ENCODE measurements around the gene NOTCH1.
"Not testable (repeated sequence)": the region's sequence is repeated elsewhere in the genome, so short reads cannot be mapped to it uniquely, and the experiment has no call there.

Gene NOTCH1

DNA sequence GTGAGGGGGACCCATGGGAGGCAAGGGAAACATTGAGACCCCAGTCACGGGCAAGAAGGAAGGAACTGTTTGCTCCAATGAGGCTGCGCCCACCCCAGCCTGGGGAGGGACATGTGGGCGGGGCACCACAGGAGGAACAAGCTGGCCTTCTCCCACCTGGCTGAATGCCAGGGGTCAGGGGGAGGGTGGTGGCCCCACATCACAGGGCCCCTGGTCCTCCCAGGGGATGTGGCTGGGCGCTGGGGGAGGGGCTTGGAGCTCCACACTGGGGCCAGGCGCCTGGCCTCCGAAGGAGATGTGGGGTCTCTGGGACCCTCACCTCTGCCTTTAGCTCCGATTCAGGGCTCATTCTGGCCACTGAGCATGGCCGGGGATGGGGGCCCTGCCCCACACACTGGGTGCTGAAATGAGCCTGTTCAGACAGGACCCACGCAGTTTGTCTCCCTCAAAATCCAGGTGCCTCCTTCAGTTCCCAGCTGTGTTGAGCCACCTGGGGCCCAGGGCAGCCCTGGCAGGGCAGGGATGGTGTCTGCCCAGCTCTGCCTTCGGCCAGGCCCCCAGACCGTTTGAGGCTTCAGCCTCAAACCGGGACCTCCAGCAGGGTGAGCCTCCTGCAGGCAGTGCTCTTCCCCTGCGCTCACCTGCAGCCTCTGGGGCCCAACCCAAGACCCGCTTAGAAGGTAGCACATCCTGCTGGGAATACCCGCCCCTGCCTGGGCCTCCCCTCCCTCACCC is 33.2 kb upstream of the NOTCH1 start:
- DNase-seq = no peak

DNA sequence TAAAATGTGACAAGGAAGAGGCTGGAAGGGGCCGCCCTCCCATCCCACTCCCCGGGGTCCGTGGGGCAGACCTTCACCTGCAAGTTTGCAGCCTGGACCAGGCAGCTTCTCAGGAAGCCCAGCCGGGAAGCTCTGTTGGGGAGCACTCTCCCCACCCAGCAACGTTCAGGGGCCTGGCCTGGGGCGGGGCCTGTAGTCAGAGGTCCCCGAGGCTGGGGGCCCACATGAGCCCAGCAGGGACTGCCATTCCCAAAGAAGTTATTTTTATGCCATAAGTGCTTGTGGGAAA is 32.7 kb upstream of the NOTCH1 start:
- no peak for DNase-seq

DNA sequence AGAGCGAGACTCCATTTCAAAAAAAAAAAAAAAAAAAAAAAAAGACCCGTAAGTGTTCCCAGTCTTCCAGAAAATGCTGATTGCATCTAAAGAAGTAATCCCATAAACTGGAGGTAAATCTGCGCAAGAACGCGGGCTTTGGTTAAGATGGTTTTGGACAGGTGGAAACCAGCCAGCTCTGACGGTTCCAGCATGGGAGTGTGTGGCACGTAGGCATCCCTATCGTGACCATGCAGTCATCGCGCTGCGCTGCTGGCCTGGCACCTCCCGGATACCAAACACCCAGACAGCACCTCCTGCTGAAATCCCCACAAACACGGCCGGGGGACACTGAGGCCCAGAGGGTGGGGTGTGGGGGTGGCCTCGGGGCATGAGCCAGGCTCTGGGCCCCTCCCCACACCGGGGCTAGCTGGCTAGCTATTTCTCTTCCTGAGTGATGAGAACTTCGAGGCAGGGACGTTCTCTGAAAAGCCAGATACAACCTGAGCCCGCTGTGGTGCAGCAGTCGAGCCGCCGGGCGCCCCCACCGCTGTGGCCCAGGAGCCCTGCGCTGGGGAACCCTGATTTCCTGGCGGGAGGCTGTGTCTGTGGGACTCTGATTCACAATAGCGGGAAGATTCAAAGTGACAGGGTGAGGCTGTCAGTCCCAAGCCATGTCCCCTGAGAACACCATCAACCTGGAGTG is 32.2 kb upstream of the NOTCH1 start:
- no peak for DNase-seq

DNA sequence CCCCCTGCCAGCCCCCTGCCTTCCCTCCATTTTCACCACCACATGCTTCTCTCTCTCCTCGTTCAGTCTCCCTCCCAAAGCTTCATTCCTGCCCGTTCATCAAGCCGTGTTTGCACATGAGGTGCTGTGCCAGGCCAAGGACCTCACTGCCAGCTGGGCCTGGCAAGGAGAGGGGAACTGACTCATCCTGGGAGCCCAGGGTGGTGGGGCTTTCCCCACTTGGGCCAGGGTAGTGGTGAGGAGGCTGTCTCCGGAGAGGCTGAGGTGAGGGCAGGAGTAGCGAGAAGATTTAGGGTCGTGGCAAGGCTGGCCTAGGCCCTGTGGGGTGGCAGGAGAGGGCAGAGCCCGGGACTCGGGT is 30.4 kb upstream of the NOTCH1 start:
- no peak for DNase-seq

DNA sequence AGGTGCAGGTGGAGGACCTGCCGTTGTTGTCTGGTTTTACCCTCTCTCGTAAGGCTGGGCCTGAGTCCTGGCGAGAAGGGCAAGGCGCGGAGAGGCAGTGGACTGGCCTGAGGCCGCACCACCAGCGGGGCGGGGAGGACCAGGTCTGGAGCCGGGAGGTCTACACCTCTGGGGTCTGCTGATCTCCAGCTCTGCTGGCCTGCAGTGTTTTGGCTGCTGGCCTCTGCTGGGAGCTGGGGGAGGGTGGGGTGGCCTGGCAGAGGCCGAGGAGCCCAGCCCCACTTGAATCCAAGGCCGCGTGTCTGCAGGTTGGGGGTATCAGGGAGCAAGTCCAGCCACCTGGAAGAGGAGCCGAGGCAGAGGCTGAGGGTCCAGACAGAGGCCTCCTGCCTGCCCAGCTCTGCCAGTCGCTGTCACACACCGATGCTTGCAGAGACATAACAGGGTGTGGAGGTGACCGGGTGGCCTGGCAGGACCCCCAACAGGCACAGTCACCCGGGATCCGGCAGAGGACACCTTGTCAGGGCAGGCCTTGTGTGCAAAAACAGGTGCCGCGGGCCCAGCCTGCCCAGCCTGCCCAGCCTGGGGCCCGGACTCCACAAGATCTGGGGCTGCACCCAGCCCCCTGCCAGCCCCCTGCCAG is 29.9 kb upstream of the NOTCH1 start:
- no peak for DNase-seq

DNA sequence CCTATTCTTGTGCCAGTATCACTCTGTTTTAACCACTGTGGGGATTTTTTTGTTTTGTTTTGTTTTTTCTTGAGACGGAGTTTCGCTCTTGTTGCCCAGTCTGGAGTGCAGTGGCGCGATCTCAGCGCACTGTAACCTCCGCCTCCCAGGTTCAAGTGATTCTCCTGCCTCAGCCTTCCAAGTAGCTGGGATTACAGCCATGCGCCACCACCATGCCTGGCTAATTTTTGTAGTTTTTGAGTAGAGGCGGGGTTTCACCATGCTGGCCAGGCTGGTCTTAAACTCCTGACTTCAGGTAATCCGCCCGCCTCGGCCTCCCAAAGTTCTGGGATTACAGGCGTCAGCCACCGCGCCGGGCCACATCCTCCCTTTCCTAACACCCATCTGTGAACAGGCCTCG is 28.8 kb upstream of the NOTCH1 start:
- DNase-seq = not testable (repeated sequence)

DNA sequence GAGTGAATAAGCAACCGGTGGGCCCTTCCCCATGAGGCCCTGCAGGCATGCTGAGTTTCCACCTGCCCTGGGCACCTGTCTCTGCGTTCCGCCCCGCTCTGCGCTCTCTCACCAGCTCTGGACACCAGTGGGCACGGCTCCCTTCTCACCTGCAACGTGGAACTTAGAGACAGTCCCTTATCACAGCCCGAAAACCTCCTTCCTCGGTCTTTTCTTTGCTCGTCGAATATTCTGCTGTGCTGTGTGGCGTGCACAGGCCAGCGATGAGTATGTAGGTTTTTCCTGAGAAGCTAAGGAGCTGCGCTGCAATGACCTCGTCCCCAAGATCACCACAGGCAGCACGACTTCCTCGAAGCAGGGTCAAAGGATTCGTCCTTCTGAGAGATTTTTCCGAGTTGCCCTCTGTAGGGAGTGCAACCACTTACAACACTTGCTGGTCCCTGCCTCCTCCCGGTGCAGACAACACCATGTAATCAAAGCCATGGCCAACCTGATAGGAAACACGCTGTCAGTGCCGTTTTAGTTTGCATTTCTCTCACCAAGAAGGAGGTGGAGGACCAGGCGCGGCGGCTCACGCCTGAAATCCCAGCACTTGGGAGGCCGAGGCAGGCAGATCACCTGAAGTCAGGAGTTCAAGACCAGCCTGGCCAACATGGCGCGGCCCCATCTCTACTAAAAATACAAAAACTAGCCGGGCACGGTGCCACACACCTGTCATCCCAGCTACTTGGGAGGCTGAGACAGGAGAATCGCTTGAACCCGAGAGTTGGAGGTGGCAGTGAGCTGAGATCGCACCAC is 27.2 kb upstream of the NOTCH1 start:
- DNase-seq = no peak

DNA sequence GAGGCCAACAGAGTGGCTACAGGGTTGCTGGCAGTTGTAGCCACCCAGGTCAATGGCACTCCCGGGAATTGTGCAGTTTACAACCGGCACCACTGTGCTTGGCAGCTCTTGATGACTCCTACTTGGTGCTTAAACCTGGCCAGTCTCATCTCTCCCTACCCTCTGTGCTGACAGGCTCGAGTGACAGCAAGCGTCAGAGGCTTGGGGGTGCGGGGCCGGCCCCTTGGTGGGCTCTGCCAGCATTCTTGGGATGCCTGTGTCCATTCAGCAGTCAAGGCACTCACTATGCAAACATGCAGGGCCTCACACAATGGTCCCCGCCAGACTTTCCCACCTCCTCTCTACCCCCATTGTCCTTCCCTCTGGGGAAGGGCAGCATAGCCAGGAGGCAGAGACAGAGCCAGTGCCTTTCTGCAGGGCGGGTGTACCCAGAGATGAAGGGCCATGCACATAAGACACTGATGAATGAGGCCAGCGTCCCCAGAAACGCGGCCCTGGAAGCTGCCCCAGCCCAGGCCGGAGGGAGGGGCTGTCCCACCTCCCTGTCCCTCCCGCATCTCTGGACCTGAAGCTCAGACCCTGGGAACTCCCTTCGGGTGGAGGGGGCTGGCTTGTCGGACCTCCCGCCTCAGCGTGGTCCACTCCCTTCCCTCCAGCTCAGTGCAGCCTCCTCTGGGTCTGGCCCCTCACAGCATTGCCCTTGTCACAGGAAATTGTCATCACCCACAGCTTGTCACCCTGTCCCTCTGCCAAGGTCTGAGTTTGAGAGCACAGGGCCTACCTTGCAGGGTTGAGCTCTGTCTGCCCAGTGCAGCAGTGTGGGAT is 26.4 kb upstream of the NOTCH1 start:
- DNase-seq = peak; percentile 92

DNA sequence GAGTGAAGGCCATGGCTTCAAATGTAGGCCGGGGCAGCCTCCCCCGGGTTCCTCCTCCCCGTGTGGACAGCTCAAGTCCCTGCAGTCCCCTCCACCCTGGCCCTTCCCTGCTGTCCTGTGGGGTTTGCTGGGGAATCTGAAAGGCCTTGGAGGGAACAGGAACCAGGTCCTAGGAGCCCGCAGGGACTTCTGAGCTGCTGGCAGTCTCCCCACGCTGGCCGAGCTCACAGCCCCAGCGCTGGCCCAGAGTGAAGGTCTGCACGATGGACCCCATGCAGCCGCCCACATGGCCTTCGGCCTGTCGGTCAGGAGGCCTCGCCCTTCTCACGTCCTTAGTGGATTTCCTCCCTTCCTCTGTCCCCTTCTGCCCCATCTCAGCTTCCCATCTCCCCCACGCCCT is 25.7 kb upstream of the NOTCH1 start:
- no peak for DNase-seq

DNA sequence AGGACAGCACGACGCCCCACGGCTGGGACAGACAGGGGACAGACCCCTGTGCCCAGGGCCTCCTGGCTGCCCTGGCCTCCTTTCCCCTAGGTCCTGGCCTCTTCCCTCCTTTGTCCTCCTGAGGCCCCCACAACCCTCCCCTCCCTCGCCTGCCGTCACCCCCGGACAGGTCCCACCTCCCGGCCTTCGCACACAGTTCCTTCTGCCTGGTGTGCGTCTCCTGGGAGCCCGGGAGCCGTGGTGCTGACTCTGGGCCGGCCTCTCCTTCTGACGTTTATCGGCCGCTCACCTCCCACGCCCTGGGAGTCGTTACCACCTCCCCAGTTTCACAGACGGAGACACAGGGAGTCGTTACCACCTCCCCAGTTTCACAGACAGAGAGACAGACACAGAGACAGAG is 25.1 kb upstream of the NOTCH1 start:
- no peak for DNase-seq

DNA sequence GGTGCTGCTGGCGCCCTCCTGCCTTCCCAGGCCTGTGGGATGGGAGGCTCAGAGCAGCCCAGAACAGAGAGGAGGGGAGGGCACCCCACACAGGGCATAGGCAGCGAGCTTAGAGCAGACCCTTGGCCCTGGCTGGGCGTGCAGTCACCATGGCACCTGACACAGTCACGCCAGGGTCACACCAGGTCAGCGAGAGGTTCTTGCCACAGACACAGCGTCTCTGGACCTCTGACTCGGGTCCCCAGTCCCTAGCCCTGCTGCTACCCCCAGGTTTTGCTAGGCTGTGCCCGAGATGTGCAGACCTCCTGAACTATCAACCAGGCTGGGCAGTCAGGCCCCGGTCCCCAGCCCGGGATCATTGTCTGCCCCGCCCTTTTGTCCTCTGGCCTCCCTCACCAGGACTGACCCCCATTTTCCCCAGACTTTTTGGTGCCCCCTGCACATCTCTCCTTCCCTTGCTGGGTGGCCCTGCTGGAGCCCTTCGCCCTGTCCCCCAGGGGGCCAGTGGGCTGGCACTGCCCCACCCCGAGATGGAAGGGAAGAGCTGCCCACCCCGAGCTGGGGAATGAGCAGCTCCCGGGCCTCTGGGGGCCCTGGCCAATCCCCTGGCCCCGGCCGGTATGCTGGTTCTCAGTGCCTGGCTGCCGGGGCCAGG is 24.5 kb upstream of the NOTCH1 start:
- DNase-seq = no peak

DNA sequence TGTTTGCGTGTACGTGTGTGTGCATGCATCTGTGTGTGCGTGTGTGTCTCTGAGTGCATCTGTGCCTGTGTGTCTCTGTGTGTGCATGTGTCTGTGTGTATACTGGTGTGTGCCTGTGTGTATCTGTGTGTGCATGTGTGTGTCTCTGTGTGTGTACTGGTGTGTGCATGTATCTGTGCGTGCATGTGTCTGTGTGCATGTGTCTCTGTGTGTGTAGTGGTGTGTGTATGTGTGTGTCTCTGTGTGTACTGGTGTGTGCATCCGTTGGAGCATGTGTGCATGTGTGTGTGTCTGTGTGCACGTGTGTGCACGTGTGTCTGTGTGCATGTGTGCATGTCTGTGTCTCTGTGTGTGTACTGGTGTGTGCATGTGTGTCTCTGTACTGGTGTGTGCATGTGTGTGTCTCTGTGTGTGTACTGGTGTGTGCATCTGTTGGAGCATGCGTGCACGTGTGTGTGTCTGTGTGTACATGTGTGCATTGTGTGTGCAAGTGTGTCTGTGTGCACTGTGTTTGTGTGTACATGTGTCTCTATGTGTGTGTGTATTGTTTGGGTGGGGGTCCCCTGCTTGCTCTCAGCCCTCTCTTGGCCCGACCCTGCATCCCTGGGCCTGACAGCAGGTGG is 23.8 kb upstream of the NOTCH1 start:
- DNase-seq = no peak

DNA sequence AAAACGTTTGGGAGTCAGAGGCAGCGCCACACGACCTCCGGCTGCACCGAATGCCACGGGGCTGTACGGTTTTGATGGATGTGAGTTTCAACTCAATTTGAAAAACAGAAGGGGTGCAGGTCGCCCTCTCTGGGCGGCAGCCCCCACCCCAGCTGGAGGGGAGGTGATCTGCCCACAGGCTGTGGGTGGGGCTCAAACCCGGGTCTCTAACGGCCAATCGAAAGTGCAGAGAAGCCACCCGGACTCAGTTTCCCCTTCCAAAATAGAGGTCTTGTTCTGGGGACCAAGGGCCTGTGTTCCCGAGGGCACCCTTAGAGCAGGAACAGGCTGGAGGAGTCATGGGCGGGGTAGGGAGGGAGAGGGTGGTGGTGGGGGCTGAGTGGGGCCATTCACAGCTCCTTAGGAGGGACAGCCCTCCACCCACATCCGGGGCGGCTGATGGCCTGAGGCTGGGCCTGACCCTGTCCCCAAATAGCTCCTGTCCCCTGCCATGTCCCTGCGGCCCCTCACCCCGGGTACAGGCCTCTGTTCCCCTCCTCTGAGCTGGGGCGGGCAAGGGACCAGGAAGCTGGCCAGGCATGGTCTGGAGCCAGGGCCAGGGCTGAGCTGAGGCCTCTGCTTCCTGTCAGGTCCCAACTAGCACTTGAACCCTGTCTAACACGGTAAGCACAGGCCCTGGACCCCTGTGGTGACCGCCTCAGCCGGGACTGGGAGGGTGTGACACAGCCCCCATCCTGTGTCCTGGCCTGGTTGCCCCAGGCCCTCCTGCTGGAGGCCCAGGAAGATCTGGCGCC is 22.6 kb upstream of the NOTCH1 start:
- no peak for DNase-seq

DNA sequence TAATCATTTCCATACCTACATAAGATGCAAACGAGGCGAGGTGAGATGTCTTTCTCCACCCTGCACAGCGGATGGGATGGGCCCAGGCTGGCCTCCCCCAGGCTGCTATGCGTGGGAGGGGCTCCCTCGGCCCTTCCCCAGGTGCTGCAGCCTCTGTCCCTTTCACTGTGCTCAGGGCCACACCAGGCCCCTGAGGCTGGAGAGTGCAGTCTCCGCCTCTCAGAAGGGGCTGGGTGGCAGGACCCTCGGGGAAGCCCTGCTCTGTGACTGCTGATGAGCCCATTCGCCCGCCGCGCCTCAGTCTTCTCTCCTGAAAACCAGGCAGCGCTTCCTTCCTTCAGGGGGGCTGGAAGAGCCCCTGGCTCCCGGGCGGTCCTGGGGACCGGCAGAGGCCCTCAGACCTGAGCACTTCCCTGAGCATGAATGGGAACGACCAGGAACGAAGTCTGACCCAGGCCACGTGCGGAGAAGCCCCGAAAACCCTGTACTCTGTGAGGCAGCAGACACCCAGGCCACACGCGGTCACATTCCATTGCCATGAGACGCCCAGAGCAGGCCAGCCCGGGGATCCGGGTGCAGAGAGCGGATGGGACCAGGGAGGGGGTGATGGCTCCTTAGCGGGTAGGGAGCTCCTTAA is 21.9 kb upstream of the NOTCH1 start:
- peak; percentile 94 for DNase-seq

DNA sequence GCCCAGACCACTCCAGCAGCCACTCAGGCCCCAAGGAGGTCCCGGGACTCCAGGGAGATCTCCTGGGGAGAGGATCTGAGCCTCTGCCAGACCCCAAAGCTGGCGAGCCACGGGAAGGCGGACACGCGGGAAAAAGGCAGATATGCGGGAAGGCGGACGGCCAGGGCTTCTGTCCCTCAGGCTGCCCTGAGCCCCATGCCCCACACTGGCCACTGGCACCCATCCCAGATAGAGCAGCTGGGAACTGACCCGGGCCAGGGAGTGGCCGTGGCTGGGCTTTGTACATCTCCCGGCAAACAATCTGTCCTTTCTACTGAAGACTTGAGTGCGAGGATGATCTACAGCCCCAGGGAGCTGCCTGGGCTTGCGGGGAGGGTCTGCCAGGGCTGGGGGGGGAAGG is 21.1 kb upstream of the NOTCH1 start:
- no peak for DNase-seq

DNA sequence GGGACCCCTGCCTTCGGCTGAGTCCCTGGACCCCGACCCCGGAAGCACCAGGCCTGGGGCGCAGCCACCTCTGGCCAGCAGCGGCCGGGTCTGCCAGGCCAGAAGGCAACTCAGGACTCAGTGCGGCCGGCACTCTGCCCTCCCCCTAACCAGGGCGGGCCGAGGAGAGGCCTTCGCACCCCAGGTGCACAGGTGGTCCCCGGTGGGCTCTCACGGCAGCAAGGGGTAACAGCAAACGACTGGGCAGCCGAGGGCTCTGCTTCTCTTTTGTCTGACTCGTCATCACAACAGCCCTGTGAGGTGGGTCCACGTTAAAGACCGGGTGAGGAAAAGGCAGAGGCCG is 20.7 kb upstream of the NOTCH1 start:
- no peak for DNase-seq

DNA sequence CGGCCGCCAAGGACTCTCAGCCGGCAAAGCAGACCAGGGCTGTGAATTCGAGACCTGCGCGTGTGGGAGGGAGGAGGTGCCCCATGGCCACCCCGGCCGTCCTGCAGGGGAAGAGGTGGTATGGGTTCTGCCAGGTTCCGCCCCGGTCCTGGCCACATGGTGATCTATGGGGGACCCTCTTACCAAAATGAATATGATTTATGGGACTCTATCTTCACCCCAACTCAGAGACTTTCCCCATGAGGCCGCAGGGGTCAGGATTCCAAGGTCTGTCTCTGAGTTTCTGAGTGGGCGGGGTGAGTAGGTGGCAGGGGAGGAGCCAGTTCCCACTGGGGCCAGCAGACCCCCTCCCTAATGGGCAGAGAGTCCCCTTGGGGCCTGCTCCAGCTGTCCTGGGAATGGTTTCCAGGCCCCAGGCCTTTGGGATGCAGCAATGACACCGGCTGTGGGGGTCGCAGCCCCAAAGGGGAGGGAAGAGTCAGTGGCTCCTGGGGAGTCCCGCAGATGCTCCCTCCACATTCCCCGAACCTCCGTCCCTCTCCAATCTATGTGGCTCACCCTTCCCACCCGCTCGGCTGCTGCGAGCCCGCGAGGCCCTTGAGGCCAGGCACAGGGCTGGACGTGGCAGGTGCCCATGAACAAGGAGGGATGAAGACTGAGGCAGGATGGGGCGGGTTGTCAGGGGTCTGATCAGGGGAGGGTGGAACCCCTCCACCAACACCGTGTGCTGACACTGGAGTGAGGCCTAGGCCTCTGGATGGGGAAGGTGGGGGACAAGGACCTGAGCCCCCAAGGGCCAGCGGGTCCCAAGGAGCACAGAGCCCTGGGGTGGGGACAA is 20.1 kb upstream of the NOTCH1 start:
- no peak for DNase-seq

DNA sequence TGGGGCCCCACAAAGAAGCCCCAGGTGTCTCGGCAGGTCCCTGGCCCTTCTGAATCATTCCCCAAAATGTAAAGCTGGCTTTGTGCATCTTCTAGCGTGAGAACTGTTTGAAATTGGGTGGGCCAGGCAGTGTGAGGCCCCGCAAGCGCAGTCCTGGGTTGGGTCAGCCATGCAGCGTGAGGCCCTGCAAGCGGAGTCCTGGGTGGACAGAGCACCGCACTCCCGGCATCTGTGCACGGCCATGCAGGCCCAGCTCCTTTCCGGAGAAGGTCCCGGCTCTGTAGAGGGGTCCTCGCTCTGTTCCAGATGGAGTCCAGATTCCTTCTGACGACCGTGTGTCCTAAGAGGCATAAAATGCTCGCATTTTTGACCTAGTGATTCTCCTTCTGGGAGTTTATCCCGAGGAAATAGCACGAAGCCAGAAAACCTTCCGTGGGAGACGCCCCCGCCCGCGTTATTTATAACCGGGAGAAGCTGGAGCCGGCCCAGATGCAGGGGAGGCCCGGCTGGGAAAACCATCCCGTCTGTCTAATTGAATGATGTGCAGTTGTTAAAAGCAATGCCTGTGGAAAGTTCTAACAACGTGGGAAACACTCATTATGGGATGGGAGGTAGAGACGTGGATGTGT is 19.4 kb upstream of the NOTCH1 start:
- DNase-seq = peak; percentile 44

DNA sequence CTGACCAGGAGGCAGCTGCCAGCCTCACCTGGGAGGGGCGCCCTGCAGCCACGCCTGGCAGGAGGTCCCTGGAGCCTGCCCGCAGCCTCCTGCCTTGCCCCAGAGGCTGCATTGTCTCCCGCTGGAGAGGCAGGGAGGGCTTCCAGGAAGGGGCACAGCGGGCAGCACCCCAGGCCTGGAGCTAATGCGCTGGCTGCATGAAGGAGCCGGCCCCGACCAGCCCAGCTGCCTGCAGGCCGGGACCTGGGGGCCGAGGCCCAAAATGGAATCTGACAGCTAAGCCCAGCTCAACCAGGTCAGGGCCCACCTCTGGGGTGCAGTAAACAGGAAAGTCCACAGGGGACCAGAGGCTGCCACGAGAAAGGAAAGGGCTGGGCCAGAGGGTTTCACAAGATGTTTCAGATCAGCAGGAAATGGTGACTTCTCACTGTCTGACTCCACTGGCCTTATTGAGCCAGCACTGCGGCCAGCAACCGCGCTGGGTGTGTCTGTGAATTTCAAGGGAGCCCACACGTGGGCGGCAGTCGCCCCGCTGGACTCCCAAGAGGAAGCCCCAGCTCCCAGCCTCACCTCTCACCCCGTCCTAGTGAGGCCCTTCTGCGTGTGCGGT is 18.6 kb upstream of the NOTCH1 start:
- DNase-seq = peak; percentile 52
